Stimulated activated CD4-positive, alpha-beta T cell treated with anti-CD3 and anti-CD28 coated beads, Interleukin-1b, Interleukin-23, amount 100 ng/mL, for 48 hours (primary cell): ENCODE measurements around the gene GALM.
A peak's percentile ranks its signal among the peaks of the same experiment; 100 is the strongest.
"Not testable (repeated sequence)": the region's sequence is repeated elsewhere in the genome, so short reads cannot be mapped to it uniquely, and the experiment has no call there.

Source experiments
- DNase-seq: peaks from one replicate; pipeline ENCODE4 v3.0.0-alpha.2; 2020

GALM gene

GRCh38 chr2:38650012-38650411 lies 15.9 kb upstream of the GALM start:
- no peak for DNase-seq

DNA sequence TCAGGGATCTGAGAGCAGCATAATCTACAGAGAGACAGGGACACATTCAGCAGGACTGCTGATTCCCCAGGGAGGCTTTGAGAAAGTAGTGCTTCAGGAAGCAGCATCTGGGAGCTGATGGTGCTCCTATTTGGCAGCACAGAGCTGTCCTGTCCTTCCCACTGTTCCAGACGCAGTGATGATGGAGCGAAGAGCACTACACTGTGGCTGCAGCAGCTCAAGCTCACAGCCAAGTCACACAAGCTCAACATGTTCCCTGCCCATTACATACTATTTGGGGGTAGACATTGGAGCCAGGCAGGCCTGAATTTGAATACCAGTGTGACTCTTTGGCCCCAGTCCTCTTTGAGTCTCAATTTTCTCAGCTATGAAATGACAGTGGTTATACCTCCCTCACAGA lies 15.2 kb upstream of the GALM start:
- DNase-seq: no peak

GRCh38 chr2:38652431-38653273 lies 13.3 kb upstream of the GALM start:
- no peak for DNase-seq

GRCh38 chr2:38653380-38653714 lies 12.6 kb upstream of the GALM start:
- DNase-seq: no peak

DNA sequence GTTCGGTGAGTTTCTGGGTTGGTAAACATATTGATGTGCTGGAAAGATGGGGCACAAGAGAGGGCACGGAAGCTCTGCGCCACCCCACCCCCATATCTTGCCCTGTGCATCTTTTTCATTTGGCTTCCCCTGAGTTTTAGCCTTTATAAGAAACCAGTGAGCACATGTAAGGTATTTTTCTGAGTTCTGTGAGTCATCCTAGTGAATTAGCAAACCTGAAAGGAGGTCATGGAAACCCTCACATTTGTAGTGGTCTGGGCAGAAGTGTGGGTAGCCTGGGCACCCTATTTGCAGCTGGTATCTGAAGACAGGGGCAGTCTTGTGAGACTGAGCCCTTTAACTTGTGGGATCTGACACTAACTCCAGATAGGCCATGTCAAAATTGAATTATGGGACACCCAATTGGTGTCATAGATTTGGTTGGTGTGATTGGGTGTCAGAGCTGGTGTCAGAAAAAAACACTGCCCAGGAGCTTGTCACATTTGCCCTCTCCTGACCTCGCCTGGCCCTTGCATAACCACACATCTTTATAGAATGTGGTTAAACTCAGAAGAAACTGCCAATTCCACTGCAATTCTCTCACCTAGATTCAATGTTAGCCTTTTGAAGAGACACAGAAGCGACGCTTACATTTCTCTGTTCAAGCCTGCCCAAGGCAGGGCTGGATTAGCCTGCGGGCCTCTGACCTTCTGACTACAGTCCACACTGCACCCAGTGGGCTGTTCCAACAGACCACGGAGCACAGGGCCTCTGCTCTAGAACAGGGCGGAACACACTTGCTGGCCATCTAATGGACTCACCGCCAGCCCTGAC lies 12.0 kb upstream of the GALM start:
- DNase-seq: peak; percentile 83

GRCh38 chr2:38654528-38655381 lies 11.2 kb upstream of the GALM start:
- no peak for DNase-seq

DNA sequence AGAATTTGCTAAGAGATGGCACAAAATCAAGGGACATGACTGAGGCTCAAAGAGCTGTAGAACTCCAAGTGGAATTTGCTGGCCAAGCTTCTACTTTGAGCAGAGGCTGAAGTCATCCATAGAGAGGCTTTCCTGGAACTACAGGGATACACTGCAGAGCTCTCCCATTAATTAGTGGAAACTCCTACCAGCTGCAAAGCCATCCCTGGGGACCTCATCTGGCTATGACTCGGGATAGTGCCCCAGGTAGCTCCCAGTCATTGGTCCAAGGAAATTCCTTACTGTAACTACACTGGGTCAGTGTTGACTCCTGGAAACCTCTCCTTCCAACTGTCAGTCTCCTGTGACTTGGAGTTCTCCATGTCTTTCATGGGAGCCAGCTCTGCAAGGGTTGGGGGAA lies 10.5 kb upstream of the GALM start:
- DNase-seq: no peak

DNA sequence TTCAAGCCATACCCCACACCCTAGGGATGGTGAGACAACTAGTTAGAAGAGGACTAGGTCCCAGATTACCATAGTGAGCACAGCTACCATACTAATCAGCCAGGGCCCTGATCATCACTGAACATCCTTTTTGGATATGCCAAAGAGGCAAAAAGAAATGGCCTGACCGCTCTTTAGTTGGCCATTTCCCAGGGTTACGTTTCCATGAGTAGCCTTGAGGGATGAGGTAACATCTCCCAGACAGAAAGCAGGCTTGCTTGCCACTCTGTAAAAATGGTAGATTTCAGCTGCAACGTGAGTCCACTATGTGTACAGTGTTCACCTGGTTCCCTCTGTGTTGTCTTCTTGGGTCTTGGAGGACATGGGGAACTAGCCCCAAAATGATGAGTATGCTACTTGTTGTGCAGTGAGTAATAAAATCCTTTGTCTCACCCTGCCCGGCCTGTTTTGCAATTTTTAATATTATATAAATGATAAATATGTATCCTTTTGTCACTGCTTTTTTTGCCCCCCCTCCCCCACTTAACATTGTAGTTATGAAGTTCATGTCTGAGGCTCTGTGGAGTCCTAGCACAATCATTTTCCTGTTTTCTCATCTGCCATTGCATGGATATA lies 8.9 kb upstream of the GALM start:
- DNase-seq: no peak

- no peak for DNase-seq
These were observed 7.3 kb upstream of the GALM start for GRCh38 chr2:38658613-38659012.

DNA sequence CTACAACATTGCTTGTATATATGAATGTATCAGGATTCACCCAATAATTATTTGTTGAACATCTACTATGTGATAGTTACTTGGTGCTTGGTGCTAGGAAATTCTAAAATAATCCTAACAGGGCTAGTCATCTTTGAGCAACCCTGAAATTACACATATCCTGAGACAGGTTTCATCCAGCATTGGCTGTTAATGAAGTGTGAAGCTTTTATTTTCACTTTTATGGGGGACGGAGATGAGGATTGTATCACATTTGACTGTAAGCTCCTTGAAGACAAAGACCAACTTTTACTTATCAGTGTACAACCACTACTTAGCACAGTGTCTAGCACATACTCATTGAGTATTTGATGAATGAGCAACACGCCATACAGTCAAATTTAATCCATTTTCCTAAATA lies 6.8 kb upstream of the GALM start:
- DNase-seq: no peak

- DNase-seq: no peak
These were observed 5.6 kb upstream of the GALM start for GRCh38 chr2:38660282-38660681.

GRCh38 chr2:38661306-38661705 lies 4.6 kb upstream of the GALM start:
- DNase-seq: no peak

- DNase-seq: no peak
These were observed 619 bp downstream of the GALM start for GRCh38 chr2:38666556-38666910.

- no peak for DNase-seq
These were observed 2.2 kb downstream of the GALM start for GRCh38 chr2:38668092-38668491.

GRCh38 chr2:38668779-38669479 lies 3.0 kb downstream of the GALM start:
- no peak for DNase-seq

- DNase-seq: no peak
These were observed 5.4 kb downstream of the GALM start for GRCh38 chr2:38671303-38671702.

DNA sequence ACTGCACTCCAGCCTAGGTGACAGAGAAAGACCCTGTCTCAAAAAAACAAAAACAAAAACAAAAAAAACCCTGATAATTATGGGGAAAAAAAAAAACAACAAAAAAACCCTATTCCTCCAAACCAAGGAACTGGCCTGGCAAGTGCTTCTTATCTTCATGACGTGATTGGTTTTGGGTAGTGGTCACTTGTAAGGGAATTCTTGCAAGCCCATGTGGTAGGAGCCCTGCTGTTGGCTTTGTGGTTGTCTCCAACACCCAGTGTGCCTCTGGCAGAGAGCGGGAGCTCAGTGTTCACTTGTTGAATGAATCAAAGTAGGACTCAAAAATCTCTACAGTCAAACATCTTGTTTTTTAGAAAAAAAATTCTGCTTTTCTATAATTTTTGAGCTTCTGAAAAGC lies 6.0 kb downstream of the GALM start:
- DNase-seq: no peak

DNA sequence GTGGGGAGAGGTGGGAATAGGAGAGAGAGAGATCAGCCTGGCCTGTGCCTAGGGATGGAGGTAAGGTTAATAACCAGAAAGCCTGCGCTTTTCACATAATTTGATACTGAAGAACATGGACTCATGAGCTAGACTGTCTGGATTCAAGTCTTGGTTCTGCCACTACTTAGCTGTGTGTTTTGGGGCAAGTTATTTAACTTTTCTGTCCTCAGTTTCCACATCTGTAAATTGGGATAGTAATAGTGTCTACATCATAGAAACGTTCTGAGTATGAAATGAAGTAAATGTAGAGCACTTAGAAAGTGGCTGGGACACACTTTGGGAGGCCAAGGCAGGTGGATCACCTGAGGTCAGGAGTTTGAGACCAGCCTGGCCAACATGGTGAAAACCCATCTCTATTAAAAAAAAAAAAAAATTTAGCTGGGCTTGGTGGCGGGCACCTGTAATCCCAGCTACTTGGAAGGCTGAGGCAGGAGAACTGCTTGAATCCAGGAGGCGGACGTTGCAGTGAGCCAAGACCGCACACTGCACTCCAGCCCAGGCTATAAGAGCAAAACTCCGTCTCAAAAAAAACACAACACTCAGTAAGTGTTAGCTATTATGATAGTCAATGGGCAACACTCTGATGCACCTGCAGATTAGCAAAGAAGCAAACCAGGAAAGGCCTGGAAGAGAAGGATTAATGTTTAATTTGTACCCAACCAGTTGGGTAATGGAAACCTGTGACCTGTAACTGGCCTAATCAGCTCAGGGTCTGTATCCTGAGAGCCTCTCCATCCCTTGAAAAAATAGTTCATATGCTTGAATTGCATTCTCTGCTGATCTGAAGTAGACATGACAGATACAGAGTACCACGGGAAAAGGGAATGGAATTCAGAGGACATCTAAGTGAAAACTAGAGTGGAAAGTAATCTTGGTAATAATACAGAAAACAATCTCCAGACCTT lies 6.8 kb downstream of the GALM start:
- DNase-seq: no peak

DNA sequence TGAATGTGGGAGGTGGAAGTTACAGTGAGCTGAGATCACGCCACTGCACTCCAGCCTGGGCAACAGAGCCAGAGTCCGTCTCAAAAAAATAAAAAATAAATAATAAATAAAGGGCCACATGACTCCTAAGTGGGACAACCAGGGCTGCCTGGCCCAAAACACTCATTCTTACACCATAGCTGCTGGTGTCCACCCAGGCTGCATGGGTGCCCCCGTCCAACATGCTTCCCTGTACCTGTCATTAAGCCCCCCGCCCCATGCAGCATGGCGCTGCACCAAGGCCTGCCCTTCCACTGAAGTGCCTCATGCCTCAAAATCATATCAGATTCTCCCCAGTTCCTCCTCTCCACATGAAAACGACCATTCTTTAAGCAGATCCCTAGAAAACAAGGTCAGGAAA lies 10.8 kb downstream of the GALM start:
- DNase-seq: no peak

GRCh38 chr2:38680868-38681267 lies 15.0 kb downstream of the GALM start:
- not testable (repeated sequence) for DNase-seq

DNA sequence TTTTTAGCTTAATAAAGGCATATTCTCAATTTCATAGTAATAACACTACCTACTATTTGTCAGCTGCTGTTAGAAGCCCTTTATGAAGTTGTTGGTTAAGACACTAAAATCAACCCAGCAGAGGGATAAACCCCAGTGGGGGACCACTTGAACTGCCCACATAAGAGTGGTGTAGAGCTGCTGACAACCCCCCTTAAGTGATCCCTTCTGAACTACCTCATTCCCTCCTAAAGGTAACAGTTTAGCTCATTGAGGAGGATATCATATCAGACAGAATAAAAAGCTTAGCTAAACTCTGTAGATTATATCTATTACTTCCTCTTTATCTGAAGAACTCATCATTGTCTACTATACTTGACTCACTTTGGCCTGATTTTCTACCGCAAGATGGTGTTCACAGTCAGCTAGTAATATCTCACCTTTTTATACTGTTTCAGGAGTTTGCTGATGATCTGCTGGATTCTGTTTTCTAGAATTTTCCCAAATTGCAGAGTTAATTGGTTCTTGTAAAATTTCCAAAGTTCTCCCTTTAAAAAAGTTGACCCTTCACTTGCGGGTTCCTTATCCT lies 16.2 kb downstream of the GALM start:
- no peak for DNase-seq
